ENCODE results near the gene NKAIN2.

The NKAIN2 gene

GRCh38 chr6:123808556-123808955, 4.9 kb downstream of the NKAIN2 start:
- TF ChIP-seq, protein P1, sequence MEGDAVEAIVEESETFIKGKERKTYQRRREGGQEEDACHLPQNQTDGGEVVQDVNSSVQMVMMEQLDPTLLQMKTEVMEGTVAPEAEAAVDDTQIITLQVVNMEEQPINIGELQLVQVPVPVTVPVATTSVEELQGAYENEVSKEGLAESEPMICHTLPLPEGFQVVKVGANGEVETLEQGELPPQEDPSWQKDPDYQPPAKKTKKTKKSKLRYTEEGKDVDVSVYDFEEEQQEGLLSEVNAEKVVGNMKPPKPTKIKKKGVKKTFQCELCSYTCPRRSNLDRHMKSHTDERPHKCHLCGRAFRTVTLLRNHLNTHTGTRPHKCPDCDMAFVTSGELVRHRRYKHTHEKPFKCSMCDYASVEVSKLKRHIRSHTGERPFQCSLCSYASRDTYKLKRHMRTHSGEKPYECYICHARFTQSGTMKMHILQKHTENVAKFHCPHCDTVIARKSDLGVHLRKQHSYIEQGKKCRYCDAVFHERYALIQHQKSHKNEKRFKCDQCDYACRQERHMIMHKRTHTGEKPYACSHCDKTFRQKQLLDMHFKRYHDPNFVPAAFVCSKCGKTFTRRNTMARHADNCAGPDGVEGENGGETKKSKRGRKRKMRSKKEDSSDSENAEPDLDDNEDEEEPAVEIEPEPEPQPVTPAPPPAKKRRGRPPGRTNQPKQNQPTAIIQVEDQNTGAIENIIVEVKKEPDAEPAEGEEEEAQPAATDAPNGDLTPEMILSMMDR (IDR thresholded peaks at IDR 0.05), result no peak

DNA sequence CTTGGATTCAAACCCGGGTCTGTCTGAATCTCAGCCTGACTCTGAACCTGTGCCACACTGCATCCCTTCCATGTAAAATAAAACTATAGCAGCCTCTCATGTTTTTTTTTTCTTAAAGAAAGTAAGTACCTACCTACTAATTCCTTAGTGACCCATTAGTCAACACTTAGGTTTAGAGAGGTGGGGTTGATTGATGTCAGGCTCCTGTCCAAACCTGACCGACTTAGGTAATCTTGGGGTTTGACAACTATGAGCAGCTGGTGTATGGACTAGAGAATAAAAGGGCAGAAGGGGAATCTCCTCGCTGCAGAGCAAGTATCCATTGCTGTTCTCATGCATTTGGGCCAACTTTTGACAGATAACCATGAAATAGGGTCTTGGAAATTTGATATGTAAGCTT, 6.5 kb downstream of the NKAIN2 start:
- no peaks in the 10 kb centered on the region for H3K27me3 ChIP-seq
- no peak for DNase-seq
- H3K36me3 ChIP-seq, result no peaks in the 10 kb centered on the region
- no peak overlapping the region for H3K4me3 ChIP-seq
- H3K27ac ChIP-seq, result no peak overlapping the region
- H3K9me3 ChIP-seq, result no peaks in the 10 kb centered on the region
- intact Hi-C loops (cut with DNase I; ENCODE audit: low total_unique reads), result no loop called here
- no peaks in the 10 kb centered on the region for H3K4me1 ChIP-seq
- TF ChIP-seq, protein P1 (IDR thresholded peaks at IDR 0.05), result no peak

More at GRCh38 chr6:123808556-123808955, 4.9 kb downstream of the NKAIN2 start:
- Histone ChIP-seq H3K9me3 (no peaks in the 10 kb centered on the region), H3K4me1 (peaks cover 0 to 6% (median 3%) of the 10 kb centered on the region in 4 donors), H3K36me3 (no peaks in the 10 kb centered on the region), H3K4me3 (no peak overlapping the region), H3K27me3 (no peaks in the 10 kb centered on the region), H3K27ac (no peak overlapping the region)
- no peak for DNase-seq
- intact Hi-C loops (cut with DNase I; ENCODE audit: low total_unique reads), result no loop called here

DNA sequence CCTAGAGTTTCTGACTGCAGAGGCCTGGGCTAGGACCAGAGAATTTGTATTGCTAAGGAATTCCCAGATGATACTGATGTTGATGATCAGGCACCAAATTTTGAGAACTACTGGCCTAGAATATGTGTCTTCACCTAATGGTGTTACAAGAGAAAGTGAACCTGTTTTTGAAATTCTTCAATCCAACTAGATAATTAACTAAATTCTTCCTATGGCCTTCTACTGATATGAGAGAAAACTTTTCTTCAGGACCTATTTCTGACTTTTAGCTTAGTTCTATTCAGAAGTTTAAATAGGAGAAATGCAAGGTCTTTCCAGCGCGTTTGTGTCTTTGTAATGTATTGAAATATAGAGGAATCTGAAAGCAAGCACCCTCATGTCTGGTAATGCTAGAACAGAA, 7.3 kb downstream of the NKAIN2 start:
- H3K4me3 ChIP-seq, result no peak overlapping the region
- H3K27ac ChIP-seq, result no peak overlapping the region
- intact Hi-C loops (cut with DNase I; ENCODE audit: low total_unique reads), result no loop called here
- DNase-seq, result no peak
- H3K9me3 ChIP-seq, result no peaks in the 10 kb centered on the region
- H3K27me3 ChIP-seq, result no peaks in the 10 kb centered on the region
- TF ChIP-seq, protein P1 (IDR thresholded peaks at IDR 0.05), result no peak
- H3K36me3 ChIP-seq, result no peaks in the 10 kb centered on the region
- H3K4me1 ChIP-seq, result no peaks in the 10 kb centered on the region

GRCh38 chr6:123811378-123811777, 7.7 kb downstream of the NKAIN2 start:
- H3K27me3 ChIP-seq, result no peaks in the 10 kb centered on the region
- H3K4me3 ChIP-seq, result no peak overlapping the region
- no peaks in the 10 kb centered on the region for H3K36me3 ChIP-seq
- no peak overlapping the region for H3K27ac ChIP-seq
- DNase-seq, result no peak
- no peaks in the 10 kb centered on the region for H3K9me3 ChIP-seq
- TF ChIP-seq, protein P1 (IDR thresholded peaks at IDR 0.05), result no peak
- intact Hi-C loops (cut with DNase I; ENCODE audit: low total_unique reads), result no loop called here
- no peaks in the 10 kb centered on the region for H3K4me1 ChIP-seq

DNA sequence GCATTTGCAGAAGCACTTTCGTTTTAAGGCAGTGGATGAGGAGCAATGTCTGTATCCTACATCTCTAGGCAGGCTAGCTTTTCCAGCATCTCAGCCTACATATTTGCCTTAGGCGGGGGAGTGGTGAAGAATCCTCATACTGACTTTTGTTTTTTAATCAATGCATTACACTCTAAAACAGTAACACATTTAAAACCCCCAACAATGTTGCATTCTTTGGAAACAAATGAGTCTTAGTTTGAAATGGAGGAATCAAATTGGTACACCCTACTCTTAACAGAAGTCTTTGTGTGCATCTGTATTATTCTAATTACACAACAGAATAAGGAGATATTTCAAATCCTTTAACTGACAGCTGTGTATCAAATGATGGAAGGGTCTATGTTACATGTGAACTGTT, 9.0 kb downstream of the NKAIN2 start:
- H3K9me3 ChIP-seq, result no peaks in the 10 kb centered on the region
- TF ChIP-seq, protein P1 (IDR thresholded peaks at IDR 0.05), result no peak
- no peak overlapping the region for H3K4me3 ChIP-seq
- H3K27ac ChIP-seq, result no peak overlapping the region
- no peaks in the 10 kb centered on the region for H3K4me1 ChIP-seq
- no peaks in the 10 kb centered on the region for H3K27me3 ChIP-seq
- H3K36me3 ChIP-seq, result no peaks in the 10 kb centered on the region
- intact Hi-C loops (cut with DNase I; ENCODE audit: low total_unique reads), result no loop called here
- DNase-seq, result no peak

DNA sequence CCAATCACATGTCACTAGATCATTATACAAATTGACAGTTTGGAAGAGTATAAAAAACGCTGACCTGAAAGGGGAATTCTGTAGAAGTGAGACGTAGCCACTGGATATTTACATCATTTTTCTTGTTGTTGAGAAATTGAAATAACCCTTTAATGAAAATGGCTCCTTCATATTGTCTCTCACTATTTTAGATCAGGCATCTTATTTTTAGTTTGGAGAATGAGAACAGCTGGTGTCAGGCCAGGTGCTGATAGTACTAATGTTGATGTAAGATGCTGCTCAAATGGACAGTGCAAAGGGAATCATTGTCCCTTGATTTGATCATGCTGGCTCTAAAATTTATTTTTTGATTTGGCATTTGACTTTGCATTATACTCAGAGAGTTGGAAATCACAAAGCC, 17.4 kb downstream of the NKAIN2 start:
- Histone ChIP-seq H3K4me1 (no peaks in the 10 kb centered on the region), H3K36me3 (no peaks in the 10 kb centered on the region), H3K27ac (no peak overlapping the region), H3K9me3 (no peaks in the 10 kb centered on the region), H3K27me3 (no peaks in the 10 kb centered on the region), H3K4me3 (no peak overlapping the region)
- intact Hi-C loops (cut with DNase I; ENCODE audit: low total_unique reads), result no loop called here
- TF ChIP-seq, protein P1 (IDR thresholded peaks at IDR 0.05), result no peak
- DNase-seq, result no peak

All from tibial artery (tissue), 4 donors.